ENCODE data around the gene GPRC5D.

The GPRC5D gene

GRCh38 chr12:12903642-12904609 is 48.0 kb downstream of the GPRC5D start:
- ATAC-seq, result no peak
- TF ChIP-seq ISL1 (CRISPR knock-in tag; IDR thresholded peaks at IDR 0.05), result no peak
- TF ChIP-seq, protein P1, sequence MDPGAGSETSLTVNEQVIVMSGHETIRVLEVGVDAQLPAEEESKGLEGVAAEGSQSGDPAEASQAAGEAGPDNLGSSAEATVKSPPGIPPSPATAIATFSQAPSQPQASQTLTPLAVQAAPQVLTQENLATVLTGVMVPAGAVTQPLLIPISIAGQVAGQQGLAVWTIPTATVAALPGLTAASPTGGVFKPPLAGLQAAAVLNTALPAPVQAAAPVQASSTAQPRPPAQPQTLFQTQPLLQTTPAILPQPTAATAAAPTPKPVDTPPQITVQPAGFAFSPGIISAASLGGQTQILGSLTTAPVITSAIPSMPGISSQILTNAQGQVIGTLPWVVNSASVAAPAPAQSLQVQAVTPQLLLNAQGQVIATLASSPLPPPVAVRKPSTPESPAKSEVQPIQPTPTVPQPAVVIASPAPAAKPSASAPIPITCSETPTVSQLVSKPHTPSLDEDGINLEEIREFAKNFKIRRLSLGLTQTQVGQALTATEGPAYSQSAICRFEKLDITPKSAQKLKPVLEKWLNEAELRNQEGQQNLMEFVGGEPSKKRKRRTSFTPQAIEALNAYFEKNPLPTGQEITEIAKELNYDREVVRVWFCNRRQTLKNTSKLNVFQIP (CRISPR knock-in tag; IDR thresholded peaks at IDR 0.05; ENCODE audit: borderline replicate concordance, low read depth), result no peak

- no peak for ATAC-seq
- TF ChIP-seq TSHZ2 (CRISPR knock-in tag; IDR thresholded peaks at IDR 0.05) (no peak), ISL1 (CRISPR knock-in tag; IDR thresholded peaks at IDR 0.05) (0 out of 2 replicates have a peak, but pooled peaks have one; percentile 16)
These were observed 49.9 kb downstream of the GPRC5D start for GRCh38 chr12:12902036-12902435.

GRCh38 chr12:12901158-12901791 is 50.7 kb downstream of the GPRC5D start:
- TF ChIP-seq ZC3H10 (CRISPR knock-in tag; IDR thresholded peaks at IDR 0.05) (no peak), ZNF565 (CRISPR knock-in tag; conservative IDR thresholded peaks at IDR 0.05; ENCODE audit: low read depth) (no peak), CSDC2 (CRISPR knock-in tag; IDR thresholded peaks at IDR 0.05) (no peak), PPARA (CRISPR knock-in tag; IDR thresholded peaks at IDR 0.05; ENCODE audit: borderline replicate concordance) (no peak), ZNF70 (CRISPR knock-in tag; IDR thresholded peaks at IDR 0.05) (no peak), GLIS3 (CRISPR knock-in tag; IDR thresholded peaks at IDR 0.05) (no peak), SNAI2 (CRISPR knock-in tag; IDR thresholded peaks at IDR 0.05) (no peak), TOX (CRISPR knock-in tag; IDR thresholded peaks at IDR 0.05; ENCODE audit: borderline replicate concordance) (no peak), ZNF8 (CRISPR knock-in tag; IDR thresholded peaks at IDR 0.05) (no peak), TCF4 (CRISPR knock-in tag; IDR thresholded peaks at IDR 0.05; ENCODE audit: borderline replicate concordance) (no peak), ISL1 (CRISPR knock-in tag; IDR thresholded peaks at IDR 0.05) (no peak), RARB (CRISPR knock-in tag; IDR thresholded peaks at IDR 0.05) (no peak), CSRNP3 (CRISPR knock-in tag; IDR thresholded peaks at IDR 0.05) (no peak)
- TF ChIP-seq, protein P2, sequence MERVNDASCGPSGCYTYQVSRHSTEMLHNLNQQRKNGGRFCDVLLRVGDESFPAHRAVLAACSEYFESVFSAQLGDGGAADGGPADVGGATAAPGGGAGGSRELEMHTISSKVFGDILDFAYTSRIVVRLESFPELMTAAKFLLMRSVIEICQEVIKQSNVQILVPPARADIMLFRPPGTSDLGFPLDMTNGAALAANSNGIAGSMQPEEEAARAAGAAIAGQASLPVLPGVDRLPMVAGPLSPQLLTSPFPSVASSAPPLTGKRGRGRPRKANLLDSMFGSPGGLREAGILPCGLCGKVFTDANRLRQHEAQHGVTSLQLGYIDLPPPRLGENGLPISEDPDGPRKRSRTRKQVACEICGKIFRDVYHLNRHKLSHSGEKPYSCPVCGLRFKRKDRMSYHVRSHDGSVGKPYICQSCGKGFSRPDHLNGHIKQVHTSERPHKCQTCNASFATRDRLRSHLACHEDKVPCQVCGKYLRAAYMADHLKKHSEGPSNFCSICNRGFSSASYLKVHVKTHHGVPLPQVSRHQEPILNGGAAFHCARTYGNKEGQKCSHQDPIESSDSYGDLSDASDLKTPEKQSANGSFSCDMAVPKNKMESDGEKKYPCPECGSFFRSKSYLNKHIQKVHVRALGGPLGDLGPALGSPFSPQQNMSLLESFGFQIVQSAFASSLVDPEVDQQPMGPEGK (CRISPR knock-in tag; IDR thresholded peaks at IDR 0.05; ENCODE audit: borderline replicate concordance), result no peak
- ATAC-seq, result peak; percentile 73

DNA sequence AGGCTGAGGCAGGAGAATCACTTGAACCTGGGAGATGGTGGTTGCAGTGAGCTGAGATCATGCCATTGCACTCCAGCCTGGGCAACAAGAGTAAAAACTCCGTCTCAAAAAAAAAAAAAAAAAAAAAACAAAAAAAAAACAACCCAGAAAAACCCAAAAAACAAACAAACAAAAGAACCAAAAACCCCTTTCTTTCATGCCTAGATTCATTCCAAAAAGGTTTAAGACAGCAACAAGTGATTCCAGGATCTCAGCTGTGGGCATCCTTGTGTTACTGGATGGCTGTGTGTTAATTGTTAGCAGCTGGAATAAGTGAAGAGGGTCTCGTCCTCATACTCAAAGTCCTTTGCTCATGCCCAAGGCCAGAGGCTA is 51.2 kb downstream of the GPRC5D start:
- TF ChIP-seq SNAI2 (CRISPR knock-in tag; IDR thresholded peaks at IDR 0.05) (no peak), ZFP30 (CRISPR knock-in tag; IDR thresholded peaks at IDR 0.05) (no peak), PPARA (CRISPR knock-in tag; IDR thresholded peaks at IDR 0.05; ENCODE audit: borderline replicate concordance) (no peak), TSHZ2 (CRISPR knock-in tag; IDR thresholded peaks at IDR 0.05) (no peak), ESRRG (CRISPR knock-in tag; IDR thresholded peaks at IDR 0.05) (no peak), ZFP3 (CRISPR knock-in tag; IDR thresholded peaks at IDR 0.05) (no peak), TCF4 (CRISPR knock-in tag; IDR thresholded peaks at IDR 0.05; ENCODE audit: borderline replicate concordance) (no peak)
- TF ChIP-seq, protein P2 (CRISPR knock-in tag; IDR thresholded peaks at IDR 0.05; ENCODE audit: borderline replicate concordance), result no peak
- no peak for ATAC-seq
